NCI-H2227 (cell line): ENCODE results near the gene KRT85.
"Not testable (repeated sequence)": the region's sequence is repeated elsewhere in the genome, so short reads cannot be mapped to it uniquely, and the experiment has no call there.

ENCODE experiments used
- DNase-seq: peaks from one replicate; lab custom pipeline; 2025; ENCODE audit not compliant: unreplicated experiment; lab: John Stamatoyannopoulos, UW

Gene KRT85

DNA sequence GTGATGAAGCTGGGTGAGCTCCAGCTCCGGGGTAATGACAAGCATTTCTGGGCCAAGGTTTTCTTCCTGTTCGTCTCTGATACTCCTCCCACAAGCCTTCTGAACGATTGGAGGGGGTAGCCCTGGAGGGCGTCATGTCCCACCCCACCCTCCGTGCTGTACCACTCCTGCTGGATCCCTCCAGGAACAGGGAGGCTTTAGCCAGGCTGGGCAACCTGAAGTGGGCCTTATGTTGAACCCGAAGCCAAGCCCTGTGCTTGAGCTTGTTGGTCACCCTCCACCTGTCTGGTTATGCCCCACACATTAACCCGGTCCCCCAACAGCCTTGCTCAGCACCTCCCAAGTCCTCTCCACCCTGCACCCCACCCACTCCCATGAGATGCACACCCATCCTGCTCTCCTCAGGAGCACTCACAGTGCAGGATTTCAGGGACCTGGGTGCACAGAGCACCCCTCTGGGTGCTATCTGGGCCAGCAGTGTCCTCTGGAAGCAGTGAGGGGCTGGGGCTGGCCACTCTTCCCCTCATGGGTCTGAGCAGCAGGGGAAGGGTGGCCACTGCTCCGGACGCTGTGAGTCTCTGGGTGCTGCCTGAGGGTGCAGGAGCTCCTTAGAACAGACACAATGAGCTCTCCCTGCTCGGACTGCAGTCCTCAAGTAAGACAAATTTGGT lies 39.3 kb downstream of the KRT85 start:
- no peak for DNase-seq

DNA sequence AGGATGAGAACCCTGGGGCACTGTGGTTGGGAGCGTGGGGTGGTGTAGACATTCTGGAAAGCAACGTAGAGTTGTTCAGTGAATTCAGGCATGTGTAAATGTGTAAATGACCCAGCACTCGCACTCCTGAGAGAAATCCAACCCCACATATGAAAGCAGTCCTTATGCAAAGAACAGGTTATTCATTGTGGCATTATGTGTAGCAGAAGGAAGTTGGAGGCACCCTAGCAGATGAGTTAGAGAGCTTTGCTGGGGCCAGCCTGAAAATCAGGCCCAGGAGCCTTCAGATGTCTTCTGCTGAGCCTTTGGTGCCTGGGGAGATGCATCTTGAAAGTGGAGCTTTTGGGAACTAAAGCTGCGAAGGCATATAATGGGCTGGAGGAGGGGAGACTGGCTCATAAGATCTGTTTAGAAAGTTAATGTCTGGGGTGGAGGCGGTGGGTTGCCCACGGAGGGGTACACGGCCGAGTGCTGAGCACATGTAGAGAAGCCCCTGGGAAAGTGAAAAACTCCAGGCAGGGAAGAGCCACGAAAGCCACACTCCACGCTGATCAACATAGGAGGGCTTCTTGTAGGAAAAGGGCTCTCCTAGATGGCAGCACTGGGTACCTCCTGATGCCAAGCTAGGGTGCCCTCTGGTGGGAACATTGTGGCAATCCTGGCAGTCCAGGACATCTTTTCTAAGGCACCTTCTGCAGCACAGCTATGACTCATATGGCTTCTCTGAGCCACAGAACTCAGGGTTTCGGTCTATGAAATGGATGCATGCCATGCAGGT lies 40.0 kb downstream of the KRT85 start:
- peak; percentile 62 for DNase-seq

DNA sequence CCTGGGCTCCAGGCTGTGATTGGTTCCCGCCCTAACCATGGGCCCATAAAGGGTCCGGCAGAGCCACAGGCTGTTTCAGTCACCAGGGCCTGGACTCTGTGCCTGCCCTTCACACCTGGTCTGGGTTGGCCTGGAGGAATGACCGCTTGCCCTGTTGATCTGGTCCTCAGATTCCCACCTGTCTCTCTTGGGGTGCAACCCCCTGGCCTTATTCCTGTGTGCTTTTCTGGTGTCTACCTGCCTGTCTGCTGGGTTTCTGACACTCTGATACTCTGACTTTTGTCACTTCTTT lies 43.2 kb downstream of the KRT85 start:
- DNase-seq = no peak

DNA sequence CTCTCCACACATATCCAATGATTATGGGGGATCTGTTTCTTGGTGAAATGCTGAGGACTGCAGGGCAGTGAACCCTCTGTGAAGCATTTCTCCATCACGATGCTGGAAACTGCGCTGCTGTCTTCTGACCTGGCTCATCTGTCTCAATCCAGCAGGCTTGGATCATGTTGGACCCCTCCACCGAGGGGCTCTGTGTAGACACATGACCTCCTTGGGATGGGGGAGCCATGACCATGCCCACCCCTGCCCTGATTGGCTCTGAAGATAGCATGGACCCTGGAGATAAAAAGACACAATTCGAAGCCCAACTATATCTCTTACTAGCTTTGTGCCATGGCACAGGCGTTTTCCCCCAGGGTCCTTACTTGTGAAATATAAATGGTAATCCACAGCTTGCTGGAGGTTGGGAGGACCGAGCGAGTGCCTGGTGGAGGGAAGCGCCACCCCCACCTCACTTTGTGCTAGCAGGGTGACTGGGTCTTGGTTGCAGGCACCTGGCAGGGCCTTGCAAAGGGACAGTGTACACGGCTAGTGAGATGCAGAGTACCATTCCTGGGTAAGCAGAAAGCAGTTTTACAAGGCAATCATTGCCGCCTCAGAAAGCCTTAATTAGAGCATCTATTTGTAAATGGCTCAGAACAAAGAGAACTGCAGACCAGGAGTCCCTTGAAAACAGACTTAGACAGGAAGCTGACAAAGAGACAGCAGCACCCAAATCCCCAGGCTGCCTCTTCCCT lies 43.7 kb downstream of the KRT85 start:
- no peak for DNase-seq

DNA sequence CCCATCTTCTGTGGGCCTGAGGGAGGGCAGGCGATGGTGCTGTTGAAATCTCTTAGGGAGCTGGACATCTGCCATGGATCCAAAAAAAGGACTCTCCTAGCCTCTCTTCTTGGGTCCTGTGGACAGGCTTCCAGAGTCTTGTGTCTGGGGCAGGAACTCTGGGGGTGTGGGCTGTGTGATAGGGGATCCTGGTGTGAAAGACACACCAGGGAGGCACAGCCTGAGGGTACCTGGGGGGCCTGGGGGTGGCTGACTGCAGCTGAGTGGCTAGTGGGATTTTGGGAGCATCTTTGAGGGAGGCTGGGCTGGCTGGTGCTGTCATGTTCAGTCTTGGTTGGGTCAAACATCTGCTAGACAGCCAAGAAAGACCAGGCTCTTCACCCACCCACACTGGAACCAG lies 44.3 kb downstream of the KRT85 start:
- no peak for DNase-seq

DNA sequence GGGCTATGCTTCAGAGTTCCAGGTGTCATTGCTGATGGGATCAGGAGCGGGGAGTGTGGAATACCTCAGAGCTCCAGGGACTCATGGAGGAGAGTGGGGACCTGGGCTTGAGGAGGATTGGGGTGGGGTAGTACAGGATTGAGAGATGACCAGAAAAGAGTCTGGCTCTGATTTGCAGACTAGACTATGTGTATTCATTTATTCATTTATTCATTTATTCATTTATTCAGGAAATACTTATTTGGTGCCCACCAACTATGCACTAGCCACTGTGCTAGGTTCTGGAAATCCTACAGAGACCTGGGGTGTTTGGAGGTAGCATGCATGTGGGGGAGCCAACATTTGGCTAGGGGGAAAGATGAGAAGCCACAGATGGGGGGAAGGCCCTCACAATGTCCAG lies 45.2 kb downstream of the KRT85 start:
- DNase-seq = no peak

DNA sequence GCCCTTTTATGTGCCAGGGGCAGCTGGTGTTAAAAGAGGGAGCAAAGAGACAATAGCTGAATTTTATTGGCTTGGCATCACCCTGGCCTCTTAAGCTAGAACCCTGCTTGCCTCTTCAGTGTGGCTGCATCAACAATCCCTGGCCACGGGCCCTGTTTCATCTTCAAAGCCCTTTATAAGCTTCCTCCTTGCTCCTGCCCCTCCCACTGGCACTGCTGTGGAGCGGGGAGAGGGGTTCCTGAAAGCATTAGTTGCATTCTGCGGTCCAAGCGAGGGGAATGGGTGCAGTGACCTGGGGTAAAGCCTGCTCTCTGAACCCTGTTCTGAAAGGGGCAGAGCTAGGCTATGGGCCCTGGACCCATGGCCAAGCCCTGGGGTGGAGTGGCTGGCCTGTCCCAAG lies 45.9 kb downstream of the KRT85 start:
- no peak for DNase-seq

DNA sequence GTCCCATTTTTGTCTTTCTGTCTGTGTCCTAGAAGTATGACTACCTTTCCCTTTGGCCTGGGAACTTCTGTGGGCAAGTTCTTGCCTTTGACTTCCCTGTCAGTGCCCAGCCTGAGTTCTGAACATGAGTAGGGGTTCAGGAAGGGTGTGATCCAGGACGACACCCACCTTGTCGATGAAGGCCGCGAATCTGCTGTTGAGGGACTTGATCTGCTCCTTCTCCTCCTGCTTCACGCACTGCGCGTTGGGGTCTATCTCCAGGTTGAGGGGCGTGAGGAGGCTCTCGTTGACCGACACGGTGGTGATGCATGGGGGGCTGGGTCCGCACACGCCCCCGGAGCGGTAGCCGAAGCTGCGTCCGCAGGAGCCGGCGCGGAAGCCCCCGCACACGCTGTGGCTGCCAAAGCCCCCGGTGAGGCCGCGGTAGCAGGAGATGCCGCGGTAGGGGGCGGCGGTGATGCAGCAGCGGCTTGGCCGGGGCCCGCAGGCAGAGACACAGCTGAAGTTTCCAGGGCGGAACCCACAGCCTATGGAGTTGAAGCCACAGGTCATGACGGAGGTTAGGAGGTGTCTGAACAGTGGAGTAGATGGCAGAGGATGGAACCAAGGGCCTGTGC lies 46.4 kb downstream of the KRT85 start, which contains the start of gene KRT83:
TSS of gene KRT83 (minus strand) at position 615 of the 617 bp plus-strand sequence. CDS start at position 552, 63 bp downstream.
- no peak for DNase-seq

DNA sequence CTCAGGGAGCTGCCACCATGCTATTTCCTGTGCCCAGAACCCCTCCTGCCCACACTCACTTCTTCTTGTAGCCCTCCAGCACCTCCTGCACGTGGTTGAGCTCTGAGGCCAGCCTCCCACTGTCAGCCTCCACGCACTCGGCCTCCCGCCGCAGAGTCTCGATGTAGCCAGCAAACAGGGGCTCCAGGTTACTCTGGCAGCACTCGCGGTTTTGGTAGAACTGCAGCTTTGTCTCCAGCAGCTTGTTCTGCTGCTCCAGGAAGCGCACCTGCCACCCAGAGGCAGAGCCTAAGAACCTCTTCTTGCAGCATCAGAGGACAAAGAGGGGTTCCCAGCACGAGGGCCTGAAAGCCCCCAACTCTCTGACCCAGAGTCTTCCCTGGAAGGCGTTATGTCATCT lies 48.2 kb downstream of the KRT85 start:
- no peak for DNase-seq

DNA sequence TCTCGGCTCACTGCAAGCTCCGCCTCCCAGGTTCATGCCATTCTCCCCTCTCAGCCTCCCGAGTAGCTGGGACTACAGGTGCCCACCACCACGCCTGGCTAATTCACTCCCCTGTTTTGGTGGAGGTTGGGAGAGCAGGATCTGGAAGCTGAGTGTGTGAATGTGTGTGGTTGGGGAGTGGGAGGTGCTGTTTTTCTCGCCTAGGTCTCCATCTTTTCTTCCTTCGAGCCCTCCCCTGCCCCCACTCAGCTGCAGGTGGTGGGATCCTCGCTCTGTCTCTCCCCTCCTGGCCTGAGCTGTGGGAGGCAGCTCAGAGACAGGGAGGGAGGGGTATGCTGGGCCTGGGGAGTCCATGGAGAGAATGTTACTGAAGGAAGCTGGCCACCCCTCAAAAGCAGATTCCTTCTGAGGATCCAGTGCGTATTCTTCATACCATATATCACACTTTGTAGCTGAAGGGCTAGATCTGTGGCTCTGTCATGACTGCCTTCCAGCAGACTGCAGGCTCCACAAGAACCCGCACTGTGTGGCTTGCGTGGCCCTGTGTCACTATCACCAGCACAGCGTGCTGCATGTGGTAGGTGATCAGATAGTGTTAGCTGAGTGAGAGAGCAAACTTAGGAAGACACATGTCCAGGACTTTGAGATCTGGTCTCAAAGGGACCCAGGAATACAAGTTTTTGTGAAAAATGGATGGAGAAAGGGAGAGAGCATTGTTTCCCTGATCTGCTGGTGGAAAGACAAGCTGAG lies 48.9 kb downstream of the KRT85 start:
- DNase-seq = no peak

DNA sequence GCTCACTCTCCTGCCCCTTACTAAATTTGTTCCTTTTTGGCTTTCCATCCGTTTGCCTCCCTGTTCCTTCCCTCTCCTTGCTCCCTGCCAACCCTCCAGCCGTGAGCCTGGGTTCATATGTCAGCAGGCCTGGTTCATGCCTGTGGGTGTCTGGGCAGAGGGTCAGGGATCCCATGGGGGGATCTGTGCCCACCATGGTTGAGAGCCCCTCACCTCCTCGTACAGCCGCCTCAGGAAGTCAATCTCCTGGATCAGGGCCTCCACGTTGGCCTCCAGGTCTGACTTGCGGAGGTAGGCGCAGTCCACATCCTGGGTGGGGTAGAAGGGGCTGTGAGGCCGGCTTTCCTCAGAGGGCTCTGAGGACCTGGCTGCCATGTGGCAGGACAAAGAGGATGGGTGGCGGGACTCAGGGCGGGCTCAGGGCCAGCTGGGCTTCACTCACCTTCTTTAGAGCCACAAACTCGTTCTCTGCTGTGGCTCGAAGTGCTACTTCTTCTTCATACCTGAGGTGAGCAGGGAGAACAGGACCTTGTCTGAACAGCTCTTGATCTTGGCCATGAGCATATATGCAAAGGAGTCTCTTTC lies 49.7 kb downstream of the KRT85 start:
- no peak for DNase-seq

DNA sequence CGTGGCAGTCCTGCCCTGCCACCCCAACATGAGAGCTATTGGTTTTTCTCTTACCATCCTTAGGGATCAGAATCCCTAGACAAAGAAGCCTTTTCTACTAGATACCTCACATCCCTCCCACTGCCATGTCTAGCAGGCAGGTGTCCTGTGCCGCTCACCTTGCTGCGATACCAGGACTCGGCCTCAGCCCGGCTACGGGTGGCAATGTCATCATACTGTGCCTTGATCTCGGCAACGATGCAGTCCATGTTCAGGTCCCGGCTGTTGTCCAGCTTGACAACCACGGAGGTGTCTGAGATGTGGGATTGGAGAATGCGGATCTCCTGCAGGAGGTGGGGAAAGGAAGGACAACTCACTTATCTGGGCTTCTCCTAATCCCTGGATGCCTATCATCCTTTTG lies 50.6 kb downstream of the KRT85 start:
- no peak for DNase-seq

DNA sequence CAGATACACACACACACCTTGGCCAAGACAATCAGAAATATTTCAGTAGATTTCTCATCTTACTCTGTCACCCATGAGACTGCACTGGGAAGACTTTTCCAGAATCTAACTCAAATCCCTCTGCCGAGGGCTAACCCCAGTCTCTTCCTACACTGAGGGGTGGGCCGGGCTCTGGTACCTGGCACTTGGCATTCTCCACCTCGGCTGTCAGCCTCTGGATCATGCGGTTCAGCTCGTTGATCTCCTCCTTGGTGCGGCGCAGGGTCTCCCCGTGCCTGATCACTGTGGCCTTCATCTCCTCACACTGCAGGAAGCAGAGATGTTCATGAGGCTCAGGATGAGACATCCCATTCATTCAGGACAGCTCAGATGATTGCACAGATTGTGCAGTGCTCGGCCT lies 51.0 kb downstream of the KRT85 start:
- DNase-seq = no peak

DNA sequence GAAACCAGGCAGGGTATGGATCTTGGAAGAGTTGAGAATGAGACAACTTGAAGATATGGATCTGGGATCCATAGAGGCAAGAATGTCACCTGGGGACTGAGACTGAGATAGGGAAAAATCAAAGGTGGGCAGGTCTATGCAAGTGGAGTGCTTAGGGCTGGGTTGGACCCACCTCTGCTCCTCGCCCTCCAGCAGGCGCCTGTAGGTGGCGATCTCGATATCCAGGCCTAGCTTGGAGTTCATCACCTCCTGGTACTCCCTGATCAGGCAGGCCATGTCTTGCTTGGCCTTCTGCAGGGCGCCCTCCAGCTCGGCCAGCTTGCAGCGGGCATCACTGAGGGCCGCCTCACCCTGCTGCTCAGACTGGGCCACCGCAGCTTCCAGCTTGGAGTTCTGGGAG lies 51.6 kb downstream of the KRT85 start:
- not testable (repeated sequence) for DNase-seq

DNA sequence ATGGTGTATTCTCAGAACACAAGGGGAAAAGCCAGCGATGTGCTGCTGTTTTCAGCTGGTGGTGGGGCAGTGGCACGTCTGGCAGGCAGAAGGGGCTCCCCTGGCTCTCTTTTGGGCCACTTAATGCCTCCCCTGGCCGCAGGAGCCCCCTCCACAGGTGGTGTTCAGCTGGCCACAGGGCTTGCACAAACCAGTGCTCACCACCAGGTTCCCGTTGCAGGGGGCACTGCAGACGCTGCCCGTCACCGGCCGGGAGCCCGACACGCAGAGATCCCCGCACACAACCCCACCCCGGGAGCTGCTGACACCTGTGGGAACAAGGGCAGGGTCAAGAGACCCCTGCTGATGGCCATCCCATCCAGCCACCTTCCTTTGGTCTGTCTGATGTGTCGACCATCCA lies 52.8 kb downstream of the KRT85 start:
- no peak for DNase-seq

DNA sequence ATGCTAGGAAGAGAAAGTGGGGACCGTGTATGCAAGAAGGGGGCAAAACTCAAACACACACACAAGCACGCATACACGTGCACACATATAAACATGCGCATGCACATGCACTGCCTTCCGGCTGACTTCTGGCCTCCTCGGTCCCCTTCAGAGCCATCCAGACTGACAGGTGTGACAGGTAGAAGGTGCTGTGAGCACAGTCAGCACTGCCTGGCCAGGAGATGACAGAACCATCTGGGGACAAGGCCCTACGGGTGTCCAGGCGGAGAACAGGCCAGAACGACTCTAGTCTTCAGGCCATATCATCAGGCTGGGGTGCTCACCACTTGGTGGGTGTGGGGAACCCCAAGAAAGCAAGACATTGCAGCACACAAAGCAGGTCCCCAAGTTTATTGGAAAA lies 53.4 kb downstream of the KRT85 start:
- DNase-seq = no peak

DNA sequence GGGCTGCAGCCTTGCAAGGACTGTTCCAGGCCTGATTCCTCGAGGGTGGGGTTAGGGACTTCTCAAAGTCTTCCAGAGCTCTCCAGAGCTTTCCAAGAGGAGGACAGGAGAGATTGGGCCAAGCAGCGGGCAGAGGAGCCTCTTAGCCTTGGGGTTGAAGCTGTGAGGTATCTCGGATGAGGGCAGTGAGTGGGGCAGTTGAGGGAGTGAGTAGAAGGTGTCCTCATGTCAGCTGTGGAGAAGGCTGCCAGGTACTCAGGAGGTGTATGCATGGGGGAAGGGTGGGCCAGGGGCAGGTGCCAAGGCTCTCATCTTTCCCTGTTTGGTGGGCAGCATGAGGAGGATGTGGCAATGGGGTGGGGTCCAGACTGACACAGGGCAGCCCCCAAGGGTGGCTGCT lies 53.8 kb downstream of the KRT85 start:
- no peak for DNase-seq

DNA sequence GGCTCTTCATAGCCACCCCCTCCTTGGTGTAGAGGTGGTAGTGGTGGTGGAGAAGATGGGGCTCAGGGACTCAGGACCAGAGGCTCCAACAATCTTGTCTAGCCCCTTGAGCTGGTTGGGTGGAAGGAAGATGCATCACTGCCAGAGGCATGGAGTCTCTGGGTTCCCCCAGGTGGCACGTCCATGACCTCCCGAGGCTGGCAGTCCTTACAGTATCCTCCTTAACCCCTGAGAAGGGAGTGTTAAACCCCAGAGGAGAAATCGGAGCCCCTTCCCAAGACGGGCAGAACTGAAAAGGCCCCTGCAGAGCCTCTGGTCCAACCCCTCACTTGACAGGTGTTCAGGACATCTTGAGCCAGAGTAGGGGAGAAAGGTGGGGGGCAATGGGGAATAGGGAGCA lies 55.2 kb downstream of the KRT85 start:
- no peak for DNase-seq

DNA sequence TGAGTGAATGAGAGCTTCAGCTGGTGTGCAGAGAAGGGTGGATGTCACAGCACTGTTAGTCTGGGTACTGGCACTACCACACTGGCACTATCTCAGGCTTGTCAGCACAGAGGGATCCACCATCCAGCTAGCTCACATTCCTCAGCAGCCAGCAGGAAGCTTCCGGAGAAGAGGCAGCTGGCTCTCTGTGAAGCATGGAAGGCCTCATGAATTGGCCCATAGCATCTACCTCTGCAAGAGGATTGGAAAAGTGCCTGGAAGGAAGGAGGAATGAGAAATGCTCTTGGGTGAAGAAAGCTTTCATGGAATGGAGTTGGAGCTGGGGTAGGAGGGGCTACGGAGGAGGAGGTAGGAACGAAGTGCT lies 56.0 kb downstream of the KRT85 start:
- DNase-seq = no peak

DNA sequence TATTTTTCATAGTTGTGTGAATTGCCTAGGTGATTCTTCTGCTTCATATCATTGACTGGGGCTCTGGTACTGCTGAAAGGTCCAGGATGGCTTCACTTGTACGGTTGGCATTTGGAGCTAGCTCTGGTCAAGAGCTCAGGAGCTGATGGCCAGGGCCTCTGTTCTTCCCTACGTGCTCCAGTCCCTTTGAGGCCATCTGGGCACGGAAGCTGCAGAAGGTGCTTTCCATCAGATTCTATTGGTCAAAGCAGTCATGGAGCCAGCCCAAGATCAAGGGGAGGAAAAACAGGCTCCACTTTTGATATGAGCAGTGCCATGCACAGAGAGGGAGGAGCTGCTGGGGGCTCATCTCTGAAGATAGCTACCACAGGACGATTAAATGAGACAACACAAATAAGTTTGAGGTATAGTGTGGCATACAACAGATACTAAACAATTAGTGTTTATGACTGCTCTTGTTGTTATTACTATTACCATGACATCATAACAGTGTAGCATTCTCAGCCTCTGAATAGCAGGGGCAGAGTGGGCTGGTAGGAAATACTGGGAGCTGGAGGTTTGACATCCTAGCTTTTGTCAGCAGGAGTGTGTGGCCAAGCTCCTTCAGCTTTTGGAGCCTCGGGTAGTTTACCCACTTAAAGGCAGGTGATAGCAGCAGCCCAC lies 56.5 kb downstream of the KRT85 start:
- DNase-seq = no peak
